ENCODE results near the gene SLC13A5. TPM values are rescaled to one million over a fixed set of nuclear protein-coding genes. Genes with fewer than 3 reads are reported as not detected.
A peak's percentile ranks its signal among the peaks of the same experiment; 100 is the strongest.

Gene SLC13A5
- total RNA-seq, 1 donor from 2014 or later, result 1.3 TPM

- H3K27ac Mint-ChIP-seq (ENCODE audit: unreplicated experiment), result no peak overlapping the region
- peaks cover 10% of the 10 kb centered on the region for H3K27me3 Mint-ChIP-seq (ENCODE audit: unreplicated experiment)
- no peaks in the 10 kb centered on the region for H3K36me3 Mint-ChIP-seq (ENCODE audit: low read depth, unreplicated experiment)
- H3K9me3 Mint-ChIP-seq (ENCODE audit: unreplicated experiment), result no peaks in the 10 kb centered on the region
- TF ChIP-seq CTCF (IDR thresholded peaks at IDR 0.05; ENCODE audit: unreplicated experiment), result no peak
- H3K4me3 Mint-ChIP-seq (ENCODE audit: unreplicated experiment), result no peak overlapping the region
- no peak for DNase-seq (ENCODE audit: low spot score)
- peaks cover 3% of the 10 kb centered on the region for H3K4me1 Mint-ChIP-seq (ENCODE audit: unreplicated experiment)
These were observed 8.6 kb downstream of the SLC13A5 start for GRCh38 chr17:6704470-6705052.

- no peak overlapping the region for H3K4me3 Mint-ChIP-seq (ENCODE audit: unreplicated experiment)
- H3K27me3 Mint-ChIP-seq (ENCODE audit: unreplicated experiment), result peaks cover 11% of the 10 kb centered on the region
- no peak overlapping the region for H3K27ac Mint-ChIP-seq (ENCODE audit: unreplicated experiment)
- no peaks in the 10 kb centered on the region for H3K36me3 Mint-ChIP-seq (ENCODE audit: low read depth, unreplicated experiment)
- H3K4me1 Mint-ChIP-seq (ENCODE audit: unreplicated experiment), result peaks cover 3% of the 10 kb centered on the region
- DNase-seq (ENCODE audit: low spot score), result no peak
- H3K9me3 Mint-ChIP-seq (ENCODE audit: unreplicated experiment), result no peaks in the 10 kb centered on the region
- no peak for TF ChIP-seq CTCF (IDR thresholded peaks at IDR 0.05; ENCODE audit: unreplicated experiment)
These were observed 9.4 kb downstream of the SLC13A5 start for GRCh38 chr17:6703751-6704150.

- DNase-seq (ENCODE audit: low spot score), result no peak
- Mint-ChIP-seq H3K27ac (ENCODE audit: unreplicated experiment) (no peak overlapping the region), H3K9me3 (ENCODE audit: unreplicated experiment) (no peaks in the 10 kb centered on the region), H3K4me3 (ENCODE audit: unreplicated experiment) (no peak overlapping the region), H3K4me1 (ENCODE audit: unreplicated experiment) (peaks cover 3% of the 10 kb centered on the region), H3K27me3 (ENCODE audit: unreplicated experiment) (peaks cover 11% of the 10 kb centered on the region), H3K36me3 (ENCODE audit: low read depth, unreplicated experiment) (no peaks in the 10 kb centered on the region)
- no peak for TF ChIP-seq CTCF (IDR thresholded peaks at IDR 0.05; ENCODE audit: unreplicated experiment)
These were observed 10.5 kb downstream of the SLC13A5 start for GRCh38 chr17:6702567-6703215.

- peaks cover 11% of the 10 kb centered on the region for H3K27me3 Mint-ChIP-seq (ENCODE audit: unreplicated experiment)
- DNase-seq (ENCODE audit: low spot score), result peak; percentile 82
- H3K27ac Mint-ChIP-seq (ENCODE audit: unreplicated experiment), result no peak overlapping the region
- TF ChIP-seq CTCF (IDR thresholded peaks at IDR 0.05; ENCODE audit: unreplicated experiment), result peak; percentile 20
- H3K9me3 Mint-ChIP-seq (ENCODE audit: unreplicated experiment), result no peaks in the 10 kb centered on the region
- peaks cover 3% of the 10 kb centered on the region for H3K4me1 Mint-ChIP-seq (ENCODE audit: unreplicated experiment)
- H3K4me3 Mint-ChIP-seq (ENCODE audit: unreplicated experiment), result no peak overlapping the region
- H3K36me3 Mint-ChIP-seq (ENCODE audit: low read depth, unreplicated experiment), result no peaks in the 10 kb centered on the region
These were observed 11.4 kb downstream of the SLC13A5 start for GRCh38 chr17:6701719-6702118.

- H3K27ac Mint-ChIP-seq (ENCODE audit: unreplicated experiment), result no peak overlapping the region
- peaks cover 8% of the 10 kb centered on the region for H3K27me3 Mint-ChIP-seq (ENCODE audit: unreplicated experiment)
- peaks cover 3% of the 10 kb centered on the region for H3K4me1 Mint-ChIP-seq (ENCODE audit: unreplicated experiment)
- no peak for DNase-seq (ENCODE audit: low spot score)
- TF ChIP-seq CTCF (IDR thresholded peaks at IDR 0.05; ENCODE audit: unreplicated experiment), result no peak
- no peak overlapping the region for H3K4me3 Mint-ChIP-seq (ENCODE audit: unreplicated experiment)
- no peaks in the 10 kb centered on the region for H3K36me3 Mint-ChIP-seq (ENCODE audit: low read depth, unreplicated experiment)
- H3K9me3 Mint-ChIP-seq (ENCODE audit: unreplicated experiment), result no peaks in the 10 kb centered on the region
These were observed 12.2 kb downstream of the SLC13A5 start for GRCh38 chr17:6700948-6701307.

Data from endothelial cell (in vitro differentiated cells).